Measurements from ENCODE around the gene FAM228B.
"Not testable (repeated sequence)": the region's sequence is repeated elsewhere in the genome, so short reads cannot be mapped to it uniquely, and the experiment has no call there.

FAM228B gene

GRCh38 chr2:24123195-24123921, at the start of gene FAM228B, which contains the start of gene PFN4:
TSS of gene FAM228B (plus strand) at chr2:24123469. CDS start at chr2:24124362, 893 bp downstream.
TSS of gene PFN4 (minus strand) at chr2:24123334. CDS start at chr2:24122535, 799 bp downstream.
- peak; percentile 58 to 69 for DNase-seq (ENCODE audit: low read depth in 2 of 2)

- no peak for DNase-seq (ENCODE audit: low read depth in 2 of 2)
These were observed 49.5 kb upstream of the FAM228B start for GRCh38 chr2:24073816-24074215.

GRCh38 chr2:24075259-24075658, 48.0 kb upstream of the FAM228B start:
- DNase-seq (ENCODE audit: low read depth in 2 of 2), result no peak

- DNase-seq (ENCODE audit: low read depth in 2 of 2), result peak; percentile 96 to 100
These were observed 47.1 kb upstream of the FAM228B start, which contains the start of gene SF3B6 for GRCh38 chr2:24075915-24076848. TSS of gene SF3B6 (minus strand) at chr2:24076326. CDS start at chr2:24076229, 97 bp downstream.

- no peak for DNase-seq (ENCODE audit: low read depth in 2 of 2)
These were observed 46.3 kb upstream of the FAM228B start for GRCh38 chr2:24076849-24077534.

GRCh38 chr2:24077535-24077877, 45.8 kb upstream of the FAM228B start:
- DNase-seq (ENCODE audit: low read depth in 2 of 2), result no peak

GRCh38 chr2:24077879-24078278, 45.4 kb upstream of the FAM228B start:
- DNase-seq (ENCODE audit: low read depth in 2 of 2), result no peak

- no peak for DNase-seq (ENCODE audit: low read depth in 2 of 2)
These were observed 42.6 kb upstream of the FAM228B start for GRCh38 chr2:24080701-24081100.

GRCh38 chr2:24082787-24083566, 40.3 kb upstream of the FAM228B start:
- no peak for DNase-seq (ENCODE audit: low read depth in 2 of 2)

- DNase-seq (ENCODE audit: low read depth in 2 of 2), result no peak
These were observed 39.5 kb upstream of the FAM228B start for GRCh38 chr2:24083567-24084385.

GRCh38 chr2:24084386-24085199, 38.7 kb upstream of the FAM228B start, which contains the start of gene TP53I3:
TSS of gene TP53I3 (minus strand) at chr2:24084834. CDS start at chr2:24084326, 508 bp downstream.
- peak; percentile 75 to 89 for DNase-seq (ENCODE audit: low read depth in 2 of 2)

- DNase-seq (ENCODE audit: low read depth in 2 of 2), result no peak
These were observed 38.1 kb upstream of the FAM228B start for GRCh38 chr2:24085200-24085489.

- DNase-seq (ENCODE audit: low read depth in 2 of 2), result no peak
These were observed 37.0 kb upstream of the FAM228B start for GRCh38 chr2:24086241-24086640.

GRCh38 chr2:24087032-24087431, 36.2 kb upstream of the FAM228B start:
- DNase-seq (ENCODE audit: low read depth in 2 of 2), result no peak

- DNase-seq (ENCODE audit: low read depth in 2 of 2), result no peak
These were observed 34.4 kb upstream of the FAM228B start for GRCh38 chr2:24088821-24089359.

GRCh38 chr2:24093270-24093669, 30.0 kb upstream of the FAM228B start:
- DNase-seq (ENCODE audit: low read depth in 2 of 2), result not testable (repeated sequence)

GRCh38 chr2:24095171-24095677, 28.0 kb upstream of the FAM228B start:
- not testable (repeated sequence) for DNase-seq (ENCODE audit: low read depth in 2 of 2)

- DNase-seq (ENCODE audit: low read depth in 2 of 2), result not testable (repeated sequence)
These were observed 22.5 kb upstream of the FAM228B start for GRCh38 chr2:24100732-24101131.

- no peak for DNase-seq (ENCODE audit: low read depth in 2 of 2)
These were observed 21.3 kb upstream of the FAM228B start for GRCh38 chr2:24101992-24102391.

Measured in stimulated activated CD8-positive, alpha-beta memory T cell treated with anti-CD3 and anti-CD28 coated beads, Interleukin-2, amount 100 ng/mL, for 48 hours (primary cell).